ENCODE results near the gene DPYSL3. TPM values are rescaled to one million over a fixed set of nuclear protein-coding genes. Genes with fewer than 3 reads are reported as not detected.

The DPYSL3 gene
- total RNA-seq, 4 donors from 2014 or later: 175 to 475 (median 290) TPM

DNA sequence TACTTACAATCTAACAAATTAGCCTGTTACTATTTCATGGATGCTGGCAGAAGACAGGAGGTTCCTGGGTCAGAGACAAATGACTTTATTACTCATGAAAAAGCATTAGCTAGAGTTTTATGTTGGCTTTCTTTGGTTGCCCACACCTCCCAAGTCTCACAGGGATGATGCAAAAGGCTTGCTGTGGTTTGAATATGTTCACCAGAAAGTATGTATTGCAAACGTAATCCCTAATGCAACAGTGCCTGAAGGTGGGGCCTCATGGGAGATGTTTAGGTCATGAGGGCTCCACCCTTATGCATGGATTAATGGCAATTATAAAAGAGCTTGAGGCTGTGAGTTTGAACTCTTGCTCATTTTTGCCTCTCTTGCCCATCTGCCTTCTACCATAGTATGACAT is 28.5 kb downstream of the DPYSL3 start:
- no peak for ATAC-seq
- 64% methylated on average over 1 of the region's 1 CpG; no CpG with 5 or more reads in 1 of the 2 donors for WGBS, 2 donors (ENCODE audit: low coverage in 1 of 2)
- no peaks in the 10 kb centered on the region for H3K9me3 ChIP-seq
- H3K27me3 ChIP-seq: no peaks in the 10 kb centered on the region
- H3K4me1 ChIP-seq: peaks cover 7 to 72% (median 30%) of the 10 kb centered on the region in 3 donors
- H3K36me3 ChIP-seq: no peaks in the 10 kb centered on the region
- no peak for TF ChIP-seq POLR2A (IDR thresholded peaks at IDR 0.05)
- TF ChIP-seq, protein P1, sequence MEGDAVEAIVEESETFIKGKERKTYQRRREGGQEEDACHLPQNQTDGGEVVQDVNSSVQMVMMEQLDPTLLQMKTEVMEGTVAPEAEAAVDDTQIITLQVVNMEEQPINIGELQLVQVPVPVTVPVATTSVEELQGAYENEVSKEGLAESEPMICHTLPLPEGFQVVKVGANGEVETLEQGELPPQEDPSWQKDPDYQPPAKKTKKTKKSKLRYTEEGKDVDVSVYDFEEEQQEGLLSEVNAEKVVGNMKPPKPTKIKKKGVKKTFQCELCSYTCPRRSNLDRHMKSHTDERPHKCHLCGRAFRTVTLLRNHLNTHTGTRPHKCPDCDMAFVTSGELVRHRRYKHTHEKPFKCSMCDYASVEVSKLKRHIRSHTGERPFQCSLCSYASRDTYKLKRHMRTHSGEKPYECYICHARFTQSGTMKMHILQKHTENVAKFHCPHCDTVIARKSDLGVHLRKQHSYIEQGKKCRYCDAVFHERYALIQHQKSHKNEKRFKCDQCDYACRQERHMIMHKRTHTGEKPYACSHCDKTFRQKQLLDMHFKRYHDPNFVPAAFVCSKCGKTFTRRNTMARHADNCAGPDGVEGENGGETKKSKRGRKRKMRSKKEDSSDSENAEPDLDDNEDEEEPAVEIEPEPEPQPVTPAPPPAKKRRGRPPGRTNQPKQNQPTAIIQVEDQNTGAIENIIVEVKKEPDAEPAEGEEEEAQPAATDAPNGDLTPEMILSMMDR (IDR thresholded peaks at IDR 0.05): no peak
- no peak for TF ChIP-seq EP300 (IDR thresholded peaks at IDR 0.05)
- TF ChIP-seq POLR2AphosphoS5 (IDR thresholded peaks at IDR 0.05): no peak
- H3K27ac ChIP-seq: peak overlapping the region; percentile 39 to 85 (median 82)
- no peak overlapping the region for H3K4me3 ChIP-seq

DNA sequence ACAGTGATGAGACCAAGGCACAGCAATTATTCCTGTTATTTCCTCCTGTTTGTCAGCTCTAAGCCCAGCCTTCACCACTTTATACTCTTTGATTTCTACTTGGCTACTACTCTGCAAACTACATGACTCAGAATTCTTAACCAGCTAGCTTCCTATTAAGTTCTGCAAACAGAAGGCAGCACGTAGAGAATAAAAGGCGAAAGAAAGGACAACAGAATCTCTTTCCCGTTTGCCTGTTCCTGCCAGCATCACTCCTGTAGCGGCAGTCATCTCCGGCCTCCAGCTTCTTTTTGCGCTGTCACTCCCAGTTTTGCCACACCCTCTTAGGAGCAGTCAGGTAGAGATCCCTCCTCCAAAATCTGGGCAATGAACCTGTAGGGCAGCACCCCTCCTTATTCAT is 29.9 kb downstream of the DPYSL3 start:
- Histone ChIP-seq H3K9me3 (no peaks in the 10 kb centered on the region), H3K4me3 (no peak overlapping the region), H3K36me3 (no peaks in the 10 kb centered on the region), H3K4me1 (peaks cover 5 to 63% (median 30%) of the 10 kb centered on the region in 3 donors), H3K27me3 (no peaks in the 10 kb centered on the region), H3K27ac (peak overlapping the region in 3 of 4 donors; percentile 49 to 56 (median 51))
- WGBS, 2 donors (ENCODE audit: low coverage in 1 of 2): 50 to 59% methylated on average over 5 to 6 of the region's 6 CpGs
- no peak for TF ChIP-seq POLR2AphosphoS5 (IDR thresholded peaks at IDR 0.05)
- TF ChIP-seq EP300 (IDR thresholded peaks at IDR 0.05): no peak
- TF ChIP-seq, protein P1 (IDR thresholded peaks at IDR 0.05): no peak
- TF ChIP-seq POLR2A (IDR thresholded peaks at IDR 0.05): no peak
- no peak for ATAC-seq

DNA sequence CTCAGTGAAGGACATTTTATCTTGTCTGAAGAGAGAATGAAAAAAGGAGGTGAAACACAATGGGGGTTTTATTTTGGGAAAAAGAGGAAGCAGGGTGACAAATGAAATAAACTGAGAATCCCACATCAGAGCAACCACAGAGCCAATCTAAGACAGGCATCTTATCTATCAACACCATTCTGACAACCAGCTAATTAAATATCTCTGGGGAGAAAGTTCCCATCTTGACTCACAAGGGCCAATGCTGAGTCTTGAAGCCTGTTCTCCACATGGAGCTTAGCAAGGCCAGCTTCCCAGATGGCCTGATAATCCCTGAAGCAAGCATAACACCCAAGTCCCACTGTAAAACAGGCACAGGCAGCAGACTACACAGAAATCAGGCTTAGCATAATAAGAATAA is 30.4 kb downstream of the DPYSL3 start:
- peaks cover 5 to 58% (median 26%) of the 10 kb centered on the region in 3 donors for H3K4me1 ChIP-seq
- no peaks in the 10 kb centered on the region for H3K27me3 ChIP-seq
- TF ChIP-seq EP300 (IDR thresholded peaks at IDR 0.05): no peak
- TF ChIP-seq, protein P1 (IDR thresholded peaks at IDR 0.05): no peak
- no peak for TF ChIP-seq POLR2A (IDR thresholded peaks at IDR 0.05)
- no peak for TF ChIP-seq POLR2AphosphoS5 (IDR thresholded peaks at IDR 0.05)
- H3K27ac ChIP-seq: peak overlapping the region in 3 of 4 donors; percentile 49 to 56 (median 51)
- no peak for ATAC-seq
- H3K36me3 ChIP-seq: no peaks in the 10 kb centered on the region
- no peaks in the 10 kb centered on the region for H3K9me3 ChIP-seq
- H3K4me3 ChIP-seq: no peak overlapping the region

DNA sequence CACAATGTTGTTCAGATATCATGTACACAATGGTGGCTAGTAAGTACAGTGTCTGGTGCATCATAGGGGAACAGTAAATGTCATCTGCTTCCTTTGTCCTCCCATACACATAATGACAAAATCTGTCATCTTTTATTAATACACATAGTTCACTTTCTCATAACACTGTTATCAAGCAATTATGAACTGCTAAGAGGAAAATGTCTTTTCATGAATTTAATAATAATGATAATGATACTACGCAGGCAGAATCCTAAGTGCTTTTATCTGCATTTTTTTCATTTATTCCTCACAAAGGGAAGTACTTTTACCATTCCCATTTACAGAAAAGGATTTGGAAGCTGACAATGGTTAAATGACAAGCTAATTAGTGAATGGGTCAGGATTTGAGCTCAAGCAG is 35.7 kb downstream of the DPYSL3 start:
- peaks cover 0 to 36% (median 7%) of the 10 kb centered on the region in 3 donors for H3K4me1 ChIP-seq
- no peaks in the 10 kb centered on the region for H3K36me3 ChIP-seq
- H3K4me3 ChIP-seq: no peak overlapping the region
- H3K27ac ChIP-seq: peak overlapping the region in 2 of 4 donors; percentile 54 to 60
- no peaks in the 10 kb centered on the region for H3K27me3 ChIP-seq
- no peak for ATAC-seq
- TF ChIP-seq EP300 (IDR thresholded peaks at IDR 0.05) (no peak), POLR2A (IDR thresholded peaks at IDR 0.05) (no peak), POLR2AphosphoS5 (IDR thresholded peaks at IDR 0.05) (no peak)
- TF ChIP-seq, protein P1 (IDR thresholded peaks at IDR 0.05): no peak
- H3K9me3 ChIP-seq: no peaks in the 10 kb centered on the region
- WGBS, 2 donors (ENCODE audit: low coverage in 1 of 2): 80 to 100% methylated on average over 1 of the region's 1 CpG

DNA sequence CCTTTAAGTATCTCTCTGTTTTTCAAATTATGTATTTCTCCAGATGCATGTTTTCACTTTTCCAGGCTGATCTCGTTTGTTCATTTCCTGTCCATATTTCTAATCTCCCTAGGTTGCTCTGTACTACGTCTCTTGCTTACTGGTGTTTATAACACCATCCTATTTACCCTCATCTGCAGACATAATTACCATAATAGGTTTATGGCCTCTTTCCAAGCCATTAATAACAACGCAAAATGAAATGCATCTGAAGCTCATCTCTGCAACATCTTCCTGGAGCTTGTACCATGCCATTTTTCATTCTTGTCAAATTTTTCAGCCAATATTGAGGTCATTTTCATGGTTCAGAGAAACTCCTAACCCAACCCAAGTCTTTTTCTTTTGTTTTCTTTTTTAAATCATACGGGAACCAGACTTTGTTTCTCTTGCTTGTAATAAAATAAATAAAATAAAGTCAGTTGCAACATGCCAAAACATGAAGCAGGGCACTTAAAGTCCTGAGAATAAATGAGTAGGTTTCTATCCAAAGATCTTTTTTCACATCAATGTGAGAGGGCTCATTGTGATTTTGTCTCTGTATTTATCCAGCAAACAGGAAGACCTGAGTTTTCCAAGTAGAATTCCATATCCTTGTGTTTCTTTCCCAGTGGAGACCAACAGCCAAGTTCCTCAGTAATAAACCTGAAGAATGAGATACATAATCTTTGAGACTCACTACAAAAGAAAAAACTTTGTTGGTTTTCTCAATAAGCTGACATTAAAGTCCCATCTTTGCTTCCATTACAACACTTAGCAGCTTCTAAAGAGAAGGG is 37.0 kb downstream of the DPYSL3 start:
- ATAC-seq: no peak

More for the DNA sequence above, 37.0 kb downstream of the DPYSL3 start:
- WGBS, 2 donors (ENCODE audit: low coverage in 1 of 2): 15 to 19% methylated on average over 4 of the region's 4 CpGs
- Histone ChIP-seq H3K27ac (peak overlapping the region in 2 of 4 donors; percentile 54 to 60), H3K4me3 (no peak overlapping the region), H3K9me3 (no peaks in the 10 kb centered on the region), H3K36me3 (no peaks in the 10 kb centered on the region), H3K27me3 (no peaks in the 10 kb centered on the region), H3K4me1 (peaks cover 0 to 25% (median 7%) of the 10 kb centered on the region in 3 donors)
- TF ChIP-seq, protein P1 (IDR thresholded peaks at IDR 0.05): no peak

Measured in gastroesophageal sphincter (tissue), 4 donors.